ENCODE data around the gene JAKMIP1.

The JAKMIP1 gene

GRCh38 chr4:5992828-5993321 is 207.5 kb downstream of the JAKMIP1 start:
- H3K9ac ChIP-seq (ENCODE audit: low read length) = no peak overlapping the region

DNA sequence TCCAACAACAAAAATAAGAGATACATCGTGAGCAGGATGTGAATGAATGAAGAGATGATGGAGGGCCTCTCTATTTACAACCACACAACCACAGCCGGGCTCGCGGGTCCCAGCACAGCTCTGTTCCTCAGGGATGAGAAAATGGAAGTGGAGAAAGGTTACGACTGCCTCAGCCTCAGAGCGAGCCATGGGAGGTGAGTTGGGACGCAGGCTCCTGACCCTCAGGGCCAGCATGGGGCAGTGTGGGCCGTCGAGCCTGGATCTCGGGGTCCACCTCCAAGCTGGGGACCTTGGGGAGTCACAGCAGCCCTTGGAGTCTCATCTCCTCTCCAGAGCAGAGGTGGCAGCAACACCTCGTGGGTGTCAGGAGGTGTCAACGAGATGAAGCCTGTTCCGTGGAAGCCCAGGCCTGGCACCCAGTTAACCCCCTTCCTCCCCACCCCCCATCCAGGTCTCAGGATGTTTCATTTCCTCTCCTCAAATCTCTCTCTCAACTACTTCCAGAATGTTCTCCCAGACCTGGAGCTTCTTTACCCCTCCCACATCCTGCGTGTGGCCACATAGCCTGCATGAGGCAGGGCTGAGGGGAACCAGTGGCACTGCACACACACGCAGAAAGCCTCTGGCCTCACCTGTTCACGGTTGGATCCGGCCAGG is 208.1 kb downstream of the JAKMIP1 start:
- no peak for TF ChIP-seq EZH2phosphoT487 (IDR thresholded peaks at IDR 0.05; ENCODE audit: low read length)
- TF ChIP-seq CTCF (IDR thresholded peaks at IDR 0.05; ENCODE audit: low read length) = no peak
- no peak for TF ChIP-seq EZH2 (optimal IDR thresholded peaks at IDR 0.05; ENCODE audit: low read depth, low read length)
- H3K9me2 ChIP-seq (replicated peaks; ENCODE audit: insufficient read depth, low read length) = no peaks in the 10 kb centered on the region
- H3K4me3 ChIP-seq (ENCODE audit: low read length) = no peak overlapping the region
- no peak overlapping the region for H3K9ac ChIP-seq (ENCODE audit: low read length)
- H4K20me1 ChIP-seq (ENCODE audit: insufficient read depth, low read length) = no peaks in the 10 kb centered on the region
- no peaks in the 10 kb centered on the region for H3K79me2 ChIP-seq (ENCODE audit: low read length)
- H3K27me3 ChIP-seq (replicated peaks; ENCODE audit: insufficient read depth, low read length) = no peaks in the 10 kb centered on the region
- DNase-seq = no peak
- no peaks in the 10 kb centered on the region for H3K36me3 ChIP-seq (replicated peaks; ENCODE audit: insufficient read depth, low read length)
- peaks cover 12% of the 10 kb centered on the region for H3K4me1 ChIP-seq (ENCODE audit: low read length)
- H3K27ac ChIP-seq (ENCODE audit: low read length) = no peak overlapping the region
- no peak overlapping the region for H3K4me2 ChIP-seq (ENCODE audit: low read depth, low read length)
- H3F3A ChIP-seq (ENCODE audit: insufficient read depth, low read length) = 0 out of 2 replicates have a peak, but pooled peaks cover 7% of the 10 kb centered on the region
- no peaks in the 10 kb centered on the region for H3K9me3 ChIP-seq (replicated peaks; ENCODE audit: insufficient read depth, low read length)
- no peak overlapping the region for H2AFZ ChIP-seq (ENCODE audit: low read length)

More at GRCh38 chr4:5992828-5993321, 207.5 kb downstream of the JAKMIP1 start:
- no peak for TF ChIP-seq EZH2phosphoT487 (IDR thresholded peaks at IDR 0.05; ENCODE audit: low read length)
- no peak for TF ChIP-seq CTCF (IDR thresholded peaks at IDR 0.05; ENCODE audit: low read length)
- TF ChIP-seq EZH2 (optimal IDR thresholded peaks at IDR 0.05; ENCODE audit: low read depth, low read length) = no peak
- Histone ChIP-seq H3K36me3 (replicated peaks; ENCODE audit: insufficient read depth, low read length) (no peaks in the 10 kb centered on the region), H3K27ac (ENCODE audit: low read length) (no peak overlapping the region), H3F3A (ENCODE audit: insufficient read depth, low read length) (0 out of 2 replicates have a peak, but pooled peaks cover 4% of the 10 kb centered on the region), H3K4me2 (ENCODE audit: low read depth, low read length) (no peak overlapping the region), H4K20me1 (ENCODE audit: insufficient read depth, low read length) (no peaks in the 10 kb centered on the region), H3K9me3 (replicated peaks; ENCODE audit: insufficient read depth, low read length) (no peaks in the 10 kb centered on the region), H3K9me2 (replicated peaks; ENCODE audit: insufficient read depth, low read length) (no peaks in the 10 kb centered on the region), H3K79me2 (ENCODE audit: low read length) (no peaks in the 10 kb centered on the region), H3K4me3 (ENCODE audit: low read length) (no peak overlapping the region), H3K27me3 (replicated peaks; ENCODE audit: insufficient read depth, low read length) (no peaks in the 10 kb centered on the region), H2AFZ (ENCODE audit: low read length) (no peak overlapping the region), H3K4me1 (ENCODE audit: low read length) (peaks cover 9% of the 10 kb centered on the region)
- DNase-seq = no peak

GRCh38 chr4:5991405-5991804 is 208.9 kb downstream of the JAKMIP1 start:
- no peak overlapping the region for H3K4me3 ChIP-seq (ENCODE audit: low read length)
- H3K9me3 ChIP-seq (replicated peaks; ENCODE audit: insufficient read depth, low read length) = no peaks in the 10 kb centered on the region
- H3K79me2 ChIP-seq (ENCODE audit: low read length) = no peaks in the 10 kb centered on the region
- no peaks in the 10 kb centered on the region for H3K9me2 ChIP-seq (replicated peaks; ENCODE audit: insufficient read depth, low read length)
- no peak overlapping the region for H3K4me2 ChIP-seq (ENCODE audit: low read depth, low read length)
- H3K9ac ChIP-seq (ENCODE audit: low read length) = no peak overlapping the region
- no peak overlapping the region for H2AFZ ChIP-seq (ENCODE audit: low read length)
- H3F3A ChIP-seq (ENCODE audit: insufficient read depth, low read length) = 0 out of 2 replicates have a peak, but pooled peaks cover 7% of the 10 kb centered on the region
- H4K20me1 ChIP-seq (ENCODE audit: insufficient read depth, low read length) = no peaks in the 10 kb centered on the region
- peaks cover 7% of the 10 kb centered on the region for H3K4me1 ChIP-seq (ENCODE audit: low read length)
- H3K27ac ChIP-seq (ENCODE audit: low read length) = no peak overlapping the region
- no peaks in the 10 kb centered on the region for H3K36me3 ChIP-seq (replicated peaks; ENCODE audit: insufficient read depth, low read length)
- TF ChIP-seq EZH2 (optimal IDR thresholded peaks at IDR 0.05; ENCODE audit: low read depth, low read length) = no peak
- no peak for TF ChIP-seq CTCF (IDR thresholded peaks at IDR 0.05; ENCODE audit: low read length)
- TF ChIP-seq EZH2phosphoT487 (IDR thresholded peaks at IDR 0.05; ENCODE audit: low read length) = no peak
- no peak for DNase-seq
- H3K27me3 ChIP-seq (replicated peaks; ENCODE audit: insufficient read depth, low read length) = no peaks in the 10 kb centered on the region

All from MM.1S (cell line).